GM15510 (cell line): Measurements from ENCODE around the gene MAIP1.

Experiments used
- POLR2A ChIP-seq: IDR thresholded peaks from 3 replicates; pipeline ENCODE4 v1.6.1; 2011; ENCODE audit warnings: borderline replicate concordance; ENCODE audit not compliant: insufficient read length; ENCODE audit errors: extremely low read depth

MAIP1 gene

DNA sequence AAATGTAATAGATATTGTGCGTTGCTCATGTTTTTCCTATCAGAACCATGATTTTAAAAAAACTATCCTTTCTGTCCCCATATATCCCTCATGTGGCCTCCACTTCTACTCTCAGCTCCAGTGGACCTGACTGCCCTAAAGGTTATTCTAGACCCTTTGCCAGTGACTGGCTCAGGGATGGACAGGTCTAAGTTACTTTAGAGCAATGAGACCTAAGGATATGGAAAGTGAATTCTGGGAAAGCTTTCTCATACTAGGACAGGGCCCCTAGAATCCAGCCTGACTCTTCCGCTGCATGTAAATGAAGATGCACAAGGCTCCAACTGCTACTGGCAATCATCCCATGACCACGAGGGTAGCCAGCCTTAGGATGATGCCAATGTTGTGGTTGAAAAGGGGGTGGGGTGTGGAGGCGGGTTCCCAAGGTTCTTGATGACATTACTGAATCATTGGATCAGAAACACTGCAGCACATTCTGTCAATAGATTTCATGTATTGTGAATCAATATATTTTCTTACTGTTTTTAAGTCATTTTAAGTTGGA lies 23.0 kb upstream of the MAIP1 start:
- TF ChIP-seq POLR2A = no peak

DNA sequence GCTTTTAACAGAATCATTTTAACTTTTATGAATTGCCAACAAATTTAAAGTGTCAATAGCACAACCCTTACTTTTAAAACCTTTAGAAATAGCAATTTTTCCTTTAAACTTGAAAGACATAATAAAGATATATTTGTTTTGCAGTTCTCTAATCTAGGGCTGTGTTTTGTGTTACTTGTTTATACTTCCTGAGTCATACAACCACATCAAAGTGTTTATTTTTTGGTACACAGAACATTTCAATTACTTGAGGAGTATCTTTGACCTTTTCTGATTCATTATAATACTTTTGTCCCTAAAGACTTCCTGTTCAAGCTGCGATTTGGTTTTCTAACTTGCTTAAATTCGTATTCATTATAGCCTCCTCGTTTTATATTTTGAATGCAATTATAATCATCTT lies 21.9 kb upstream of the MAIP1 start:
- no peak for TF ChIP-seq POLR2A

DNA sequence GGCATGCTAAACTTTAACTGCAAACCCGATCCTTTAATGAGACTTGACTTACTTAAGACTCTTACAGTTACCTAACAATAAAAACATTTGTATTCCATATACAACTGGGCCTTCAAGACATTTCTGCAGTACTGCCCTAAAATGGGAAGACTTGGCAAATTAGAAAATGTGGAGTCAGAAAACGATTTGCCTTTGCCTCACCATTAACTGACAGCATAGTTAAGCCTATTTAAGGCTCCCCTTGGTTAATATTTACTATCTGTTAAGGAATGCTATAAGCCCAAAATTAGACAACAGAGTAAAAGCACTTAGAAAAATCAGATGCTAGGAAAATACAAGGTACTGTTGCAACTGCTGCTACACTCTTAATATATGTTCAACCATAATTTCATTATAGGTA lies 18.8 kb upstream of the MAIP1 start:
- TF ChIP-seq POLR2A = no peak

DNA sequence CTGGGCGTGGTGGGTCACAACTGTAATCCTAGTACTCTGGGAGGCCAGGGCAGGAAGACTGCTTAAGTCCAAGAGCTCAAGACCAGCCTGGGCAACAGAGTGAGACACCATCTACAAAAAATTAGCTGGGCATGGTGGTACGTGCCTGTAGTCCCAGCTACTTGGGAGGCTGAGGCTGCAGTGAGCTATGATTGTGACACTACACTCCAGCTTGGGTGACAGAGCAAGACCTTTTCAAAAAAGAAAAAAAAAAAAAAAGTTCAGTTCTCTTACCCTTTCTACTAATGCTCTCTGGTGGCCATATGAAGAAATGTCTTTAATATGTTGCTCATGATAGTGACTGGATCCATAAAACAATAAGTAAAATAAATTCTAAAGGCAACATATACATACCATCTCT lies 15.0 kb upstream of the MAIP1 start:
- TF ChIP-seq POLR2A = no peak

DNA sequence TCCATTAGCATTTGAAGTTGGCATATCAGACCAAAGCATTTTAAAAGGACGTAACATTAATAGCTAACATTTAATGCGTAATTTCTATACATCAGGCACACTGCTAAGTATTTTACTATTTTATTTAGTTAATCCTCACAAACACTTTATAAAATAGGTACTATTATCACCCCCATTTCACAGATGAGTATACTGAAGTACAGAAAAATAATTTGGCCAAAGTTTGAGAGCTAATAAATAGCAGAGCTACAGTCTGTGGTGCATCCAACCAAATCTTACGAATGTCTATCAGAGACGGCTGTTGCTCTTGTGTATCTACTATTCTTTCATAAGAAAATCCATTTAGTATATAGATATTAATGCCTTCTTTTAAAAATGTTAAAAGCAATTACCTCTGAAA lies 12.0 kb upstream of the MAIP1 start:
- TF ChIP-seq POLR2A = no peak

DNA sequence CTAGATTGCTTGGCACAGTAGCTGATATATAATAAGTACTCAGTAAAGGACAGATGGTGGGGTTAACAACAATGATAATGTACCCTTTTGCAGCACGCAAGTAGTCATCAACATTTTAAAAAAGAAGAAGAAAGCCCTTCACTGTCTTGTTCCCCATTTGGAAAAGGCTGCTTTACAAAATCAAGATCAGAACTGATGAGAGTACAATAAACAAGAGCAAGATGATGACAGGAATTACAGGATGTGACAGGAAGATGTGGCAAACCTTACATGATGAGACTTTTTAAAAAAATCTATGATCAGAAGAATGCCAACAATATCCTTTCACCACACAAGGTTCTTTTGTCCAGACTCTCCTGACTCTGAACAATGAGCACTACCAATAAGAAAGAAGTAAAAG lies 9.2 kb upstream of the MAIP1 start:
- no peak for TF ChIP-seq POLR2A

DNA sequence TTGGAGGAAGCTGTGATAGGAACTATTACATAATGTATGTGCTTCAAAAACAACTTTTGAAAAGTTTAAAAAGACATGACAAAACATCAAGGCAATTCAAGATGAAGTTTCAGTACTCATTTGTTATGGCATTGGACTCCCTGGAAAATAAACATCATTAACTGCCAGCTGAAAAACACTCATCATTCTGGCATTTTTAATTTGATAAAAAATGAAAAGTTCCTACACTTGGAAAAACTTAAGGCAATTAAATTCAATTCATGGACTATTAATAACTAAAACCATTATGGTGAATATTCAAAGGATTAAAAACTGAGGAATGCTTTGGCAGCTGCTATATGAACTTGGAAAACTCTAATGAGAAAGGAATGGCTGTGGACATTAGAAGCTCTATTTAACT lies 8.5 kb upstream of the MAIP1 start:
- TF ChIP-seq POLR2A = no peak

DNA sequence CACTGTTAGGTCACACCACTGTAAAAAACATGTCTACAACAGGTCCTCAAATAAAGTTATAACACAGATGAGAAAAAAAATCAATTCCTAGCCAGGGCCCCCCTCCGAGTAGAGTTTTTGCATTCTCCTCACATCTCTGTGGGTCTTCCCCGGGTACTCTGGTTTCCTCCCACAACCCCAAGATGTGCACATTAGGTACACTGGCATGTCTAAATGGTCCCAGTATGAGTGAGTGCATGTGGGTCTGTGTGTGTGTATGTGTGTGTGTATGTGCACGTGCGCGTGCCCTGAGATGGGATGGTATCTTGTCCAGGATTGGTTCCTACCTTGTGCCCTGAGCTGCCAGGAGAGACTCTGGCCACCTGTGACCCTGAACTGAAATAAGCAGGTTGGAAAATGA lies 5.0 kb upstream of the MAIP1 start:
- no peak for TF ChIP-seq POLR2A

DNA sequence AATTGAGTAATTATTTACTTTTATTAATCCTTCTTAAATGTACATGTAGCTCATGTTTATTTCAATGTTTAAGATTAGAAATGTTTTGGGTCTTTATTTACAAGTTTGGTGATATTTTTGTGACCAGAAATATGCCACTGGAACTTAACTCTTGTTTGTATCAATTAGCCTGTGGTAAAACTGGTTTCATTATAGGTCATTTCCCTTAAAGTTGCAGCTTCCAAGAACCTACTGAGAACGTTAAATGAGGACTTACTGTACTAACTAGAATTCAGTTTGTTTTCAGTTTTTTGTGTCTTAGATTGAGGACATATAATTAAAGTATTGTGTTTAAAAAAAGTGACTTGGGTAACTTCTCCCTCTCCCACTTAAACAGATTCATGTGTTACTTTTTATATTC lies 4.4 kb upstream of the MAIP1 start:
- TF ChIP-seq POLR2A = no peak

DNA sequence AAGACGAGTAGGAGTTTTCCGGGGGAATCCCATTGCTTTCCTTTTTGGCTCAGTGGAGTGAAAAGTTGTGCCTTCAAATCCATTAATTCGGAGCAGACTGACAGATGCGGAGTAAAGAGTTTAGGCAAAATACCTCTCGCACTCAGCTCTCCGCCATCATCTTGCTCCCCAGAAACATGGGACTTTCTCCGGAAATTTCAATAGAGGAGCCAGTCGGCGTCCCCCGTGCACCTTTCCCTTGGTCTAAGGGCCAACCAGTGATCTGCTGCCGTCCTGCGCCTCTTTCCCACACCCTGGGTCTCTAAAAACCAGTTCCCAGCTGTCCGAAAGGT lies 409 bp upstream of the MAIP1 start:
- no peak for TF ChIP-seq POLR2A

DNA sequence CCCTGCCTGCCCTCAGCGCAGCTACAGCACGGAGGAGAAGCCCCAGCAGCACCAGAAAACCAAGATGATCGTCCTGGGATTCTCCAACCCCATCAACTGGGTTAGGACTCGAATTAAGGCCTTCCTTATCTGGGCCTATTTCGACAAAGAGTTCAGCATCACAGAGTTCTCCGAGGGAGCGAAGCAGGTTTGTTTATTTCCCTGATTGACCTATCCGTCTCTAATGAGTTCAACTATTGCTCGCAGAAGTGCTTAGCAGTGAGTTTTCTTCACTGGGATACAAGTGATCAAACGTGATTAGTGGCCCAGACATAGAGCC lies 639 bp downstream of the MAIP1 start:
- no peak for TF ChIP-seq POLR2A

DNA sequence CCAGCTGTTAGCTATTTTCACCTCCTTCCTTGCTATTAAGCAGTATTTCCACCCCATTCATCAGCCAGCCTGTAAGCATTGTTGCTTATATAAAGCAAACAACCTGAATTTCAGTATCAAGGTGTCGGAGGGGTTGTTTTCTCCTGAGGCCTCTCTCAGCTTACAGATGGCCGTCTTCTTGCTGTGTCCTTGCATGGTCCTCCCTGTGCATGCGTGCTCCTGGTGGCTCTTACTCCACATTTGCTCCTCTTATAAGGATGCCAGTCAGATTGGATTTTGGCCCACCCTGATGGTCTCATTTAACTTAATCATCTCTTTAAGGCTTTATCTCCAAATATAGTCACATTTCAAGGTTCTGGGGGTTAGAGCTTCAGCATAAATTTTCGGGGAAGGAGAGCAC lies 2.6 kb downstream of the MAIP1 start:
- no peak for TF ChIP-seq POLR2A

DNA sequence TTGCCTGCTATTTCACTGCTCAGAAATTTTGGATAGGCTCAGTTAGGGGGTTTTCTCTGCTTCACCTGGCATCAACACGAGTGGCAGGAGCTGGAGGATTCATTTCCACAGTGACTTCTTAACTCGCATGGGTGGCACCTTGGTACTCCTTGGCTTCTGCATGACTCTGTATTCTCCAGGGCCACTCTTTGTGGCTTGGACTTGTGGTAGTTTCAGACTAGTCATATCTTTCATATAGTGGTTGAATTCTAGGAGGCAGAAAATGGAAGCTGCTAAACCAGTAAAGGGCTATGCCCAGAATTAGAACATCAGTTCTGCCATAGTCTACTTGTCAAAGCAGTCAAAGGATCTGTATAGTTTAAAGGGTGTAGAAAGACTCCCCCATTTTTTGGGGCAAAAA lies 6.8 kb downstream of the MAIP1 start:
- no peak for TF ChIP-seq POLR2A

DNA sequence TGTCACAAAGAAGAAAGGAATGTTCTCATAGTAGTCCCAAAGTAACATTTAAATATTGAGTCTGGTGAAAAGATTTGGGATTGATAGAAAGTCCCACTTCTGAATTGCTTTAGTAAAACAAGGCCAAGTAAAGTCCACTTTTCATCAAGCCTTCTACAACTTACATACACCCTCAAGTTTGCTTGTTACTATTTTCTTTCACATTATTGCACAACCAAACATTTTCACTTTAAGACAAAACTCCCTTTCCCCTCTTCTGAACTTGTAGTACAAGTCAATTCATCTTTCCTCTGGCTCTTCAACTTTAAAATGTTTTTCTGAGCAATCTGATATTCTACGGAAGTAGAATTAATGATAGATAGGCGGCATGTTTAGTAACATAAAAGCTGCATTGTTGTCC lies 11.0 kb downstream of the MAIP1 start:
- TF ChIP-seq POLR2A = no peak

DNA sequence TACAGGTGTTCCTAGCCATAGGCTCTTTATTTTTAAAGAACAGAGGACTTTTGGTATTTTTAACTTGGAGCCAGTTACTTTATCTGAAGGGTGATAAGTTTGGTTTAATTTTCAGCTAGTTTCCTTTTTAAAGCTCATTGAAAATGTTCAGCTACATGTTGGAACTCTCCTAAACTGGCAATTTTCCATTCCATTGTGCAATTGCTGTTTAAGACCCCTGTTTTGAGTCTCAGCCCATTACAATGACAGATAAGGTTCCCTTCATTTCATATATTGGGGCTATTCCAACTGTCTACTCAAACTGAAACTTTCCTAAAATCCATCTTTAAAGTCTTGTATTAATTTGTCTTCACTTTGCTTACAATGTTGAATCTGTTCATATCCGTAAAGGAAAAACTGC lies 11.6 kb downstream of the MAIP1 start:
- TF ChIP-seq POLR2A = no peak

DNA sequence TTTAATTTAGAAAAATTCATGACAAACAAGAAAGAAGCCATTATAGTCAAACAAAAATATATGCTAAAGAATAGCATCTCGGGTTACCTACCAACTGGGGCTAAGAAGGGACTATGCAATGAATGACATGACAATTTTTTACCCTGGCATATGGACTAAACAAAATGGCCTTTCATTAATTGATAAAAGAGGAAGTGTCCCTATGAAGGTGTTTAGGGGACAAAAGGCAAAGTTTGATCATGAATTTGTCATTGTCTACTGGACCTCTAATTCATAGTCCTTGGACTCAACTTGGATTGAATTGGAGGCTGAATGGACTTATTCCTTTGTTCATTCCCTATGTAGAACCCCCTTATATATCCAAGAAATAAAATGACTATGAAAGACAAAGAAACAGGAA lies 12.7 kb downstream of the MAIP1 start:
- no peak for TF ChIP-seq POLR2A

DNA sequence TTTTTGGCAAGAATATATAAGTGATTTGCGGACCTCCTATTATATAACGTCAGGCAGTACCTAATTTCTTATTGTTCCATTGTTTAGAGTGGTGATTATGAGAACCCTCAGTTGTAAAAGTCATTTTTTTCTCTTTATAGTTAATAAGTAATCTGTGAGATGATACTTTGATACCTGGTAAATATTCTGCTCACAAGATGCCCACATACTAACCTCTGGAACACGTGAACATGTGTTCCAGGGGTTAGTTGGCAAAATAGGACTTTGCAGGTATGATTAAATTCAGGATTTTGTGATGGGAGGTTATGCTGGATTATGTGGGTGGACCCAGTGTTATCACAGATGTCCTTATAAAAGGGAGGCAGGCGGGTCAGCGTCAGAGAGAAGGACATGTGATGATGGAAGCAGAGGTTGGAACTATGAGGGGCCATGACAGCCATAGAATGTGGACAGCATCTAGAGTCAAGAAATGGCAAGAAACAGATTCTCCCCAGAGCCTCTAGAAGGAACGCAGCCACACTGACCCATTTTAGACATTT lies 16.8 kb downstream of the MAIP1 start:
- TF ChIP-seq POLR2A = no peak
